HEK293T (cell line): ENCODE results near the gene IZUMO1.

Experiments used
- CTCF ChIA-PET: fragments of 350-600 bp; formaldehyde crosslinking; extraction: SDS; loops from one replicate; lab custom pipeline; 2021; ENCODE audit warnings: antibody characterized with exemption, inconsistent platforms; lab: Yijun Ruan, JAX
- POLR2A ChIA-PET: fragments of 350-600 bp; formaldehyde crosslinking; extraction: SDS; loops from one replicate; lab custom pipeline; 2020; ENCODE audit warnings: antibody characterized with exemption, inconsistent platforms; lab: Yijun Ruan, JAX
- DNase-seq: peaks from one replicate; pipeline ENCODE4 v3.0.0; 2012; ENCODE audit warnings: mixed read lengths; ENCODE audit errors: extremely low spot score
- ARNT ChIP-seq: fragments of 450-650 bp; IDR thresholded peaks from 2 replicates; pipeline ENCODE4 v1.6.1; 2017; ENCODE audit warnings: mild to moderate bottlenecking
- BHLHE40 ChIP-seq: fragments of 450-650 bp; IDR thresholded peaks from 2 replicates; pipeline ENCODE4 v1.6.1; 2016; ENCODE audit warnings: mild to moderate bottlenecking, moderate library complexity, borderline replicate concordance
- CTBP1 ChIP-seq: fragments of 450-650 bp; IDR thresholded peaks from 2 replicates; pipeline ENCODE4 v1.6.1; 2016; ENCODE audit warnings: borderline replicate concordance
- ELF4 ChIP-seq: fragments of 450-650 bp; IDR thresholded peaks from 2 replicates; pipeline ENCODE4 v1.6.1; 2017; ENCODE audit warnings: antibody characterized with exemption
- FOXA1 ChIP-seq: fragments of 450-650 bp; IDR thresholded peaks from 2 replicates; pipeline ENCODE4 v1.6.1; 2016; ENCODE audit warnings: mild to moderate bottlenecking
- FOXK2 ChIP-seq: fragments of 450-650 bp; IDR thresholded peaks from 2 replicates; pipeline ENCODE4 v1.6.1; 2016; ENCODE audit warnings: mild to moderate bottlenecking
- FOXM1 ChIP-seq: fragments of 450-650 bp; IDR thresholded peaks from 2 replicates; pipeline ENCODE4 v1.6.1; 2017; ENCODE audit warnings: mild to moderate bottlenecking, borderline replicate concordance
- HDGF ChIP-seq: fragments of 450-650 bp; IDR thresholded peaks from 2 replicates; pipeline ENCODE4 v1.6.1; 2017; ENCODE audit warnings: antibody characterized with exemption, borderline replicate concordance
- L3MBTL2 ChIP-seq: fragments of 450-650 bp; conservative IDR thresholded peaks from 2 replicates; pipeline ENCODE4 v1.6.1; 2016; ENCODE audit warnings: mild to moderate bottlenecking
- LEF1 ChIP-seq: fragments of 450-650 bp; IDR thresholded peaks from 2 replicates; pipeline ENCODE4 v1.6.1; 2017; ENCODE audit warnings: mild to moderate bottlenecking, borderline replicate concordance
- NFRKB ChIP-seq: fragments of 450-650 bp; IDR thresholded peaks from 2 replicates; pipeline ENCODE4 v1.6.1; 2016; ENCODE audit warnings: mild to moderate bottlenecking, moderate library complexity
- SP1 ChIP-seq: fragments of 450-650 bp; IDR thresholded peaks from 2 replicates; pipeline ENCODE4 v1.6.1; 2017
- SUZ12 ChIP-seq: fragments of 450-650 bp; IDR thresholded peaks from 2 replicates; pipeline ENCODE4 v1.6.1; 2016; ENCODE audit warnings: mild to moderate bottlenecking
- TARDBP ChIP-seq: fragments of 450-650 bp; IDR thresholded peaks from 2 replicates; pipeline ENCODE4 v1.6.1; 2016
- ZNF384 ChIP-seq: fragments of 450-650 bp; IDR thresholded peaks from 2 replicates; pipeline ENCODE4 v1.6.1; 2016
- TF ChIP-seq, protein P1 (sequence below): fragments of 450-650 bp; IDR thresholded peaks from 2 replicates; pipeline ENCODE4 v1.6.1; 2016

Gene IZUMO1

DNA sequence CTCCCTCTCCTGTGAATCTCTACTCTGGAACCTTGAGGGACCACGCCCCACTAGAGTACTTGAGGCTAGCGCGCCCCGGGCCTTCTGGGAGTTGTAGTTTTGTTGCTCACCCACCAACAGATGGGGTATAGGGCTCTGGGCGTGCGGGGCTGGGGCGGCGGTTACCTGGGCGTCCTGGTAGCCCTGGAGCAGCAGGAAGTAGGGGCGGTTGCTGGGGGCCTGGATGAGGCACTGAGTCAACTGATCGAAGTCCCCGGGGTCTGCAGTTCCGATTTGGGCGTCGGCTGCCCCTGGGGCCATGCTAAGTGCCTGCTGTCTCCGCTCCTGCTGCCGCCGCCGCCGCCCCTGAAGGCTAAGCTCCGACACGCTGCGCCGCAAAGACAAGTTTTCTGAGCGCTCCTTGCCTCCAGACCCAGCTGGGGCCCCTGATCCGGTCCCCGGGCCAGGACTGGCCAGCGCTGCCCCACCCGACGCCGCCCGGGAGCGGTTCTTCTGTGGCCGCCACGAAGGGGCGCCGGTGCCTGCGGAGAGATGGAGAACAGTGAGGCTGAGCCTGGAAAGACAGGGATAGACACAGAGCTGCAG lies 11.6 kb downstream of the IZUMO1 start:
- POLR2A ChIA-PET, result interaction anchor here (1.2 kb wide), 1 partner anchor 10 kb away, joined by 3 read pairs; no protein-coding TSS in a partner anchor
- CTCF ChIA-PET, result no interaction called here

DNA sequence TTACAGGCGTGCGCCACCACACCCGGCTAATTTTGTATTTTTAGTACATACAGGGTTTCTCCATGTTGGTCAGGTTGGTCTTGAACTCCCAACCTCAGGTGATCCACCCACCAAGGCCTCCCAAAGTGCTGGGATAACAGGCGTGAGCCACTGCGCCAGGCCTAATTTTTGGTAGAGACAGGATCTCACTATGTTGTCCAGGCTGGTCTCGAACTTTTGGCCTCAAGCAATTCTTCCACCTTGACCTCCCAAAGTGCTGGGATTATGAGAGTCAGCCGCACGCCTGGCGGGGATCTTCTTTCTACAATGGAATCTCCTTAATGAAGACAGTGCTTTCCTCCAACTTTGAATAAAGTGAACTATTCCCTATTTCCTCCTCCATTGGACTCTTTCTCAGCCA lies 12.1 kb downstream of the IZUMO1 start:
- TF ChIP-seq FOXM1 (no peak), CTBP1 (no peak), SP1 (no peak), ARNT (no peak)
- ChIA-PET POLR2A (no interaction called here), CTCF (no interaction called here)
- DNase-seq, result no peak

More for the DNA sequence above, 11.6 kb downstream of the IZUMO1 start:
- DNase-seq, result no peak
- TF ChIP-seq HDGF, result no peak

DNA sequence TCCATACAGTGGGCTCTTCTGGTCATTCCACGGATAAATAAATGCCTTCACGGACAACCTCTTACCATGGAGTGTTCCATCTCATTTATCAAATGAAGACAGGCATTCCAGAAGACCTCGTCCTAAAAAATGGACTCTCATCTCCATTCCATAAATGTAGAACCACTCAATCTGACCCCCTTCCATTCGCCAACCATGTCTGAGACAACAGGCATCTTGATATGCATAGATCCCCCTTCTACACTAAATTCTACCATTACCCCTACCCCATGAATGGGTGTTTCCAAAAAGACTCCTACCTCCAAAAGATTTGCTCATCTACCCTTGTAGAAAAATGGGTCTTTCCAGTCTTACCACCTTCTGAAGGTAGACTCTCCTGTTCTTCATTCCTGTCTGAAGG lies 15.3 kb downstream of the IZUMO1 start:
- no peak for DNase-seq
- TF ChIP-seq HDGF, result no peak
- no peak for TF ChIP-seq BHLHE40
- TF ChIP-seq TARDBP, result no peak
- TF ChIP-seq ZNF384, result no peak
- no peak for TF ChIP-seq CTBP1
- no peak for TF ChIP-seq FOXM1
- no peak for TF ChIP-seq L3MBTL2
- TF ChIP-seq FOXA1, result no peak
- no peak for TF ChIP-seq SP1
- TF ChIP-seq, protein P1, sequence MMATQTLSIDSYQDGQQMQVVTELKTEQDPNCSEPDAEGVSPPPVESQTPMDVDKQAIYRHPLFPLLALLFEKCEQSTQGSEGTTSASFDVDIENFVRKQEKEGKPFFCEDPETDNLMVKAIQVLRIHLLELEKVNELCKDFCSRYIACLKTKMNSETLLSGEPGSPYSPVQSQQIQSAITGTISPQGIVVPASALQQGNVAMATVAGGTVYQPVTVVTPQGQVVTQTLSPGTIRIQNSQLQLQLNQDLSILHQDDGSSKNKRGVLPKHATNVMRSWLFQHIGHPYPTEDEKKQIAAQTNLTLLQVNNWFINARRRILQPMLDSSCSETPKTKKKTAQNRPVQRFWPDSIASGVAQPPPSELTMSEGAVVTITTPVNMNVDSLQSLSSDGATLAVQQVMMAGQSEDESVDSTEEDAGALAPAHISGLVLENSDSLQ, result no peak
- TF ChIP-seq FOXK2, result no peak
- TF ChIP-seq ARNT, result no peak
- no peak for TF ChIP-seq LEF1
- TF ChIP-seq SUZ12, result no peak
- CTCF ChIA-PET, result no interaction called here
- POLR2A ChIA-PET, result no interaction called here

DNA sequence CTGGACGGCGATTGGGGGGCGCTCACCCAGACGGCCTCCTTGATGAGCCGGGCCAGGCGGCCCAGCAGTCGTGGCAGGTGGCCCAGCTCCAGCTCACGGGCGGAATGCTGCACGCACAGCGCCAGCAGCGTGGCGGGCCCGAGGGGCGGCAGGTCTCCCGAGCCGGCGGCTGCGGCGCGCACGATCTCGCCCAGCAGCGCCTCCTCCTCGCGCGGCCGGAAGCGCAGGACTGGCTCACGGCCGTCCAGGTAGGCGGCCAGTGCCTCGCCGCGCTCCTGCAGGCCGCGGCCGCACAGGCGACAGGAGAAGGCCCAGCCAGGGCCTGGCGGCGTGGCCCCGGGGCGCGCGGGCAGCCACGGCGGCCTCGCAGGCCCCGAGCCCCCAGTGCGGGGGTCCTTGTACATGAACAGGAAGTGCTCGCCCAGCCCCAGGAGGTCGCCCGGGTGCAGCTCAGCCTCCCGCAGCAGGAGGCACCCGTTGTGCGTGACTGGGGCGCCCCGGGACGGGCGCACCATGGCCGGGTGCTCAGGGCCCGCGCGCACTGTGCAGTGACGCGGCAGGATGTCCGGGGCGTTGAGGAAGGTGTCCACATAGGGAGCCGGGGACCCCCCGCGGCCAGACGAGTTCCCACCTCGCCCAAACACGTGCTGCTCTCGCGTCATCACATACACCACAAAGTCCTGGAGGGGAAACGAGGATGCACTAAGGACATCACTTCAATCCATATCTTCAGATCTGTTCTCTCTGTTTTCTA lies 17.6 kb downstream of the IZUMO1 start:
- TF ChIP-seq FOXA1, result no peak
- no peak for TF ChIP-seq NFRKB
- no peak for TF ChIP-seq CTBP1
- TF ChIP-seq ZNF384, result no peak
- TF ChIP-seq FOXK2, result no peak
- TF ChIP-seq ELF4, result no peak
- no peak for TF ChIP-seq FOXM1
- no peak for TF ChIP-seq ARNT
- no peak for TF ChIP-seq SP1
- TF ChIP-seq LEF1, result no peak
- no peak for TF ChIP-seq L3MBTL2
- no peak for TF ChIP-seq HDGF
- TF ChIP-seq SUZ12, result no peak
- TF ChIP-seq, protein P1, result no peak
- no peak for TF ChIP-seq TARDBP
- TF ChIP-seq BHLHE40, result no peak
- ChIA-PET CTCF (no interaction called here), POLR2A (interaction anchor here (1.0 kb wide), 1 partner anchor 8 kb away, joined by 3 read pairs; no protein-coding TSS in a partner anchor)
- no peak for DNase-seq

DNA sequence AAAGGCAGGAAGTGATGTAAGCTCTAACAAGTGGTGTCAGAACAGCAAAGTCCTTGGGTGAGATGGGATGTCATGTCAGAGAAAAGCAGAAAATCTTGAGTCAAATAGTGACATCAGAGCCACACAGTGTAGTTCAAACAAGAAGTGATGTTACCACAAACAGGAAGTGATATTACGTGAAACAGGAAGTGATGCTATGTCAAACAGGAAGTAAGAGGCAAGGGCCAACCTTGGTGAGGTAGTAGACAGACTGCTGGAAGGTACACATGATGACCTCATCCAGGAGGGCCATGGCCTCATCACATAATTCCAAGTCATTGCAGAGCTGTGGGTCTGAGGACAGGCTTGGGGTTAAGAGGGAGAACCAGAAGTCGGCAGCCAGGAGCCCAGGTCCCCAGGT lies 20.2 kb downstream of the IZUMO1 start:
- CTCF ChIA-PET, result no interaction called here
- no peak for TF ChIP-seq CTBP1
- TF ChIP-seq L3MBTL2, result no peak
- no peak for TF ChIP-seq TARDBP
- no peak for TF ChIP-seq ELF4
- TF ChIP-seq SUZ12, result no peak
- TF ChIP-seq BHLHE40, result no peak
- no peak for TF ChIP-seq NFRKB
- no peak for TF ChIP-seq LEF1
- TF ChIP-seq HDGF, result no peak
- no peak for TF ChIP-seq SP1
- no peak for TF ChIP-seq FOXK2
- POLR2A ChIA-PET, result interaction anchor here (0.6 to 1.6 kb wide), 2 partner anchors 10 to 728 kb away, joined by 3 to 4 read pairs; no protein-coding TSS in a partner anchor
- DNase-seq, result no peak

DNA sequence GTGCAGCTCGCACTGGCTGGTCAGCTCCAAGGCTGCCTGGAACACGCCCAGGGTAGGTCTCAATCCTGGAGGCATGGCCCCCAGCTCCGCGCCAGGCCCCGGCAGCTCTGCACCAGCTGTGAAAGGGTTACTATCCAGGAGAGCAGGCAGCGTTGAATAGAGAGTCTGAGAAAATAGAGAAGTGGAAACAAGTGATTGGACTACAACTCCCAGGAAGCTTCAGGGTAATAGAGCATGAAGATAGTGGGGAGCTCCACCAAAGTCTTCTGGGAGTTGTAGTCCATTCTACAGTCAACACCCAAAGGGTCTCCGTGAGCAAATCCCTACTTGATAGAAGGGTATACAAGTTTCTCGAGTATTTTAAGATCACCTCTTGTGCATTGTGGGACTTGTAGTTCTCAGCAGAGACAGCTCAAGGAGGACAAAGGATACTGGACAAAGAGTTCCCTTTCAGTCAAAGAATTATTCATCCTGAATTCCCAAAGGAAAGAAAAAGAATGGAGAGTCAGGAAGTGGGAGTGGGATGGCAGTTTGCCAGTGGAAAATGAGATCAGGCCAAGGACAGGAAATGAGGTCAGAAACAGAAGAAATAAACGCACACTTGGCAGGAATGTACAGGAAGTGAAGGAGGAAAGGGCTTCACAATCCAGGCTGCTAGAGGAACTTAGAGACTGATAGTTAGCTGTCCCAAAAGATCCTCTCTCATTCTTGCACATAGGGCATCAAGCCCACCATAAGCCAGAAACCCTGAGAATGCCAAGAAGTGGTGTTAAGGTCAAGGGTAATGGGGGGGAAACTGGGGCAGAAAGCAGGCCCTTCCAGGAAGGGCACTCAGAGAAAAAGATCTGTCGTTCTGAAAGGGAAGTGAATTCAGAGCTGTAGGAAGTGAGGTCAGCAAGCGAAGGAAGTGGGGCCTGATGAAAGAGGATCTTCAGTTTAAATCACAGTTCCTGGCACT lies 21.6 kb downstream of the IZUMO1 start:
- POLR2A ChIA-PET, result interaction anchor here (0.6 to 2.3 kb wide), 6 partner anchors 9 to 79 kb away, joined by 3 to 13 read pairs (median 5); partner anchors contain the start of gene CA11

More for the DNA sequence above, 21.6 kb downstream of the IZUMO1 start:
- CTCF ChIA-PET, result interaction anchor here (0.6 to 0.7 kb wide), 2 partner anchors 12 to 13 kb away, joined by 3 read pairs; no protein-coding TSS in a partner anchor
- peak; percentile 46 for DNase-seq
- TF ChIP-seq NFRKB (no peak), HDGF (no peak), FOXK2 (no peak), ELF4 (peak; percentile 27; the same call in 1 of the 2 replicates), SP1 (no peak), BHLHE40 (no peak), SUZ12 (peak; percentile 89), TARDBP (no peak), ZNF384 (no peak), L3MBTL2 (peak; percentile 50; the same call in 1 of the 2 replicates), LEF1 (no peak), FOXA1 (no peak)
- TF ChIP-seq, protein P1, result no peak
